ENCODE results near the gene SNCA.

The SNCA gene

DNA sequence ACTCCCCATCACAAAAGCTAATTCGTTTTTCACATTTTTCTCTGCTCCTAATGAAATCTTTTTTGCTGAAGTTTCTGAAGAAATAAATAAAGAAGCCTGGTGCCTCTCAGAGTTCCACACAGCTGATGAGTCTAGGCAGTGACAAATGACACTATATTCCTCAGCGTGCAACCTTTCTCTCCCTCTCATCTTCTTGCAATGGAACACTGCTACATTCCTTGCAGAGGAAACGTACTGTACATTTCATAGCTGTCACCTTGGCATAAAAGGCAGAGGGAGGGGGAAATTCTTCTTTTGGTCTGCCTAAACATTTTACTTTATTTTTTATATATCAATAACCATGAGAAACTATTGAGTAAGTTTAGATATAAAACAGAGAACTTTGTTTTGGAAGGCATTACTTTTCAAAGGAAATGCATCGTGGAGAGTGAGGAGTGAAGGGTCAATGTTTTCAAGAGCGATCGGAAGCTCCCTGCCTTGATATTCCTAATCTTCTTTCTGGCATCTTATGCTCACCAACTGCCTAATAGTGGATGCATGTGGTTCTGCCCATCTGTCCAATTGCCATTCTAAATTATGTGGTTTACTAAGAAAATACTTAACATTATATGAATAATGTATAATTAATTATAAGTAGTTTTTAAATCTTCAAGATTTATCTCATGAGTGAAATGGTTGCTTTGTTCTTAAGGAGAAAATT lies 29.4 kb downstream of the SNCA start:
- Histone ChIP-seq H3K4me2 (ENCODE audit: low read length) (no peak overlapping the region), H4K20me1 (ENCODE audit: control insufficient read depth, insufficient read depth, low read depth, low read length) (no peaks in the 10 kb centered on the region), H3K27ac (ENCODE audit: low read depth, low read length) (no peak overlapping the region), H3K4me1 (ENCODE audit: control insufficient read depth, low read length) (no peaks in the 10 kb centered on the region), H3K9me2 (replicated peaks; ENCODE audit: control insufficient read depth, low read length) (no peaks in the 10 kb centered on the region), H3K4me3 (ENCODE audit: low read length) (no peak overlapping the region), H3F3A (ENCODE audit: control insufficient read depth, insufficient read depth) (no peaks in the 10 kb centered on the region), H3K9me3 (ENCODE audit: control insufficient read depth, insufficient read depth, low read length) (no peaks in the 10 kb centered on the region), H3K27me3 (ENCODE audit: control insufficient read depth, low read length) (no peaks in the 10 kb centered on the region), H3K36me3 (ENCODE audit: control insufficient read depth, low read length) (no peaks in the 10 kb centered on the region), H3K79me2 (ENCODE audit: control insufficient read depth, low read length) (no peaks in the 10 kb centered on the region)
- TF ChIP-seq EZH2phosphoT487 (IDR thresholded peaks at IDR 0.05; ENCODE audit: borderline replicate concordance, low read length) = no peak

DNA sequence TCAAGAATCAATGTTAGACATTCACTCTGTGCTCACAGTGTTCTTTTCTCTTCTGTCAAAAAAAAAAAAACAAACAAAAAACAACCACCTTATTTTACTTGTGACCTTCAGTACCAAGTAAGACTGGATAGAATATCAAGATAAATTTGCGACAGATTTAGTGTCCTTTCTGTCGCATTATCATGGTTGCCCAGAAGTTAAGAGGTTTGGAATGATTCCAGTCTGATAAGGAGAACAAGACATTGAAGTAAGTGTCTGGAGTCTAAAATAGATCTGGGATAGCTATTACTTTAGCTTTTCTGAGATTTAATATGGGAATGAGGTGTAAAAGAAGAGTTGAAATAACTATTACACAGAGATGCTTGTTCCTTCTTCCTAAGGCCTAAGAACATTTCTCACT lies 31.7 kb downstream of the SNCA start:
- Histone ChIP-seq H3K27me3 (ENCODE audit: control insufficient read depth, low read length) (no peaks in the 10 kb centered on the region), H3K9me3 (ENCODE audit: control insufficient read depth, insufficient read depth, low read length) (no peaks in the 10 kb centered on the region), H3F3A (ENCODE audit: control insufficient read depth, insufficient read depth) (no peaks in the 10 kb centered on the region), H4K20me1 (ENCODE audit: control insufficient read depth, insufficient read depth, low read depth, low read length) (no peaks in the 10 kb centered on the region), H3K4me2 (ENCODE audit: low read length) (no peak overlapping the region), H3K9me2 (replicated peaks; ENCODE audit: control insufficient read depth, low read length) (no peaks in the 10 kb centered on the region), H3K27ac (ENCODE audit: low read depth, low read length) (no peak overlapping the region), H3K79me2 (ENCODE audit: control insufficient read depth, low read length) (no peaks in the 10 kb centered on the region), H3K36me3 (ENCODE audit: control insufficient read depth, low read length) (no peaks in the 10 kb centered on the region), H3K4me3 (ENCODE audit: low read length) (no peak overlapping the region), H3K4me1 (ENCODE audit: control insufficient read depth, low read length) (no peaks in the 10 kb centered on the region)
- TF ChIP-seq, protein P1, sequence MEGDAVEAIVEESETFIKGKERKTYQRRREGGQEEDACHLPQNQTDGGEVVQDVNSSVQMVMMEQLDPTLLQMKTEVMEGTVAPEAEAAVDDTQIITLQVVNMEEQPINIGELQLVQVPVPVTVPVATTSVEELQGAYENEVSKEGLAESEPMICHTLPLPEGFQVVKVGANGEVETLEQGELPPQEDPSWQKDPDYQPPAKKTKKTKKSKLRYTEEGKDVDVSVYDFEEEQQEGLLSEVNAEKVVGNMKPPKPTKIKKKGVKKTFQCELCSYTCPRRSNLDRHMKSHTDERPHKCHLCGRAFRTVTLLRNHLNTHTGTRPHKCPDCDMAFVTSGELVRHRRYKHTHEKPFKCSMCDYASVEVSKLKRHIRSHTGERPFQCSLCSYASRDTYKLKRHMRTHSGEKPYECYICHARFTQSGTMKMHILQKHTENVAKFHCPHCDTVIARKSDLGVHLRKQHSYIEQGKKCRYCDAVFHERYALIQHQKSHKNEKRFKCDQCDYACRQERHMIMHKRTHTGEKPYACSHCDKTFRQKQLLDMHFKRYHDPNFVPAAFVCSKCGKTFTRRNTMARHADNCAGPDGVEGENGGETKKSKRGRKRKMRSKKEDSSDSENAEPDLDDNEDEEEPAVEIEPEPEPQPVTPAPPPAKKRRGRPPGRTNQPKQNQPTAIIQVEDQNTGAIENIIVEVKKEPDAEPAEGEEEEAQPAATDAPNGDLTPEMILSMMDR (IDR thresholded peaks at IDR 0.05; ENCODE audit: low read depth, low read length, poor library complexity, severe bottlenecking) = no peak
- no peak for TF ChIP-seq EZH2phosphoT487 (IDR thresholded peaks at IDR 0.05; ENCODE audit: borderline replicate concordance, low read length)

DNA sequence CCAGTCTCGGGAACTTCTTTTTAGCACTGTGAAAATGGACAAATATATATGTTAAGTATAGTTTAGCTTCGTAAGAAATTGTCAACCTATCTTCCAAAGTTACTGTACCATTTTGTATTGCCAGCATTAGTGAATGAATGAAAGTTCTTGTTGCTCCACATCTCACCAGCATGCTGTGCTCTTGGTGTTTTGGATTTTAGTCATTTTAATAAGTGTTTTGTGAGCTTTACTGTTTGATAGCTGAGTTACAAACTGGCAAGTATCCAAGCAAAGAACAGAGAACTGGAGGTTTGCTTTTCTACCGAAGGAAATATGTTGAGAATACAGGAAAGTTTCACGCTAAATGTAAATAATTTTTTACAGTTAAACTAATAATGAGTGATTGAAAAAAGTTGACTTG lies 33.0 kb downstream of the SNCA start:
- Histone ChIP-seq H3K27ac (ENCODE audit: low read depth, low read length) (no peak overlapping the region), H3K4me1 (ENCODE audit: control insufficient read depth, low read length) (no peaks in the 10 kb centered on the region)

DNA sequence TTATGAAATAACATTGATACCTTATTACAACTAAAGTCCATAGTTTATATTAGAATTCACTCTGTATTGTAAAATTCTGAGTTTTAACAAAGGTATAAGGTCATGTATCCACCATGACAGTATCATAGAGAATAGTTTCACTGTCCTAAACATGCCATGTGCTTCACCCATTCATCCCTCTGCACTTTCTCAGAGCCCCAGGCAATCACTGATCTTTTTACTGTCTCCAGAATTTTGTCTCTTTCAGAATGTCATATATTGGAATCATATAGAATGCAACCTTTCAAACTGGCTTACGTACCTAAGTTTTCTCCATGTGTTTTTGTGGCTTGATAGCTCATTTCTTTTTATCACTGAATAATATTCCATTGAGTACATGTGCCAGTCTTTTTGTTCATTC lies 33.9 kb downstream of the SNCA start:
- Histone ChIP-seq H3K9me2 (replicated peaks; ENCODE audit: control insufficient read depth, low read length) (no peaks in the 10 kb centered on the region), H3K27me3 (ENCODE audit: control insufficient read depth, low read length) (no peaks in the 10 kb centered on the region), H3K9me3 (ENCODE audit: control insufficient read depth, insufficient read depth, low read length) (no peaks in the 10 kb centered on the region), H3K79me2 (ENCODE audit: control insufficient read depth, low read length) (no peaks in the 10 kb centered on the region), H3K4me3 (ENCODE audit: low read length) (no peak overlapping the region), H3K27ac (ENCODE audit: low read depth, low read length) (no peak overlapping the region), H3K4me1 (ENCODE audit: control insufficient read depth, low read length) (no peaks in the 10 kb centered on the region), H4K20me1 (ENCODE audit: control insufficient read depth, insufficient read depth, low read depth, low read length) (no peaks in the 10 kb centered on the region), H3F3A (ENCODE audit: control insufficient read depth, insufficient read depth) (no peaks in the 10 kb centered on the region), H3K36me3 (ENCODE audit: control insufficient read depth, low read length) (no peaks in the 10 kb centered on the region), H3K4me2 (ENCODE audit: low read length) (no peak overlapping the region)
- TF ChIP-seq EZH2phosphoT487 (IDR thresholded peaks at IDR 0.05; ENCODE audit: borderline replicate concordance, low read length) = no peak
- TF ChIP-seq, protein P1 (IDR thresholded peaks at IDR 0.05; ENCODE audit: low read depth, low read length, poor library complexity, severe bottlenecking) = no peak

More for the DNA sequence above, 33.0 kb downstream of the SNCA start:
- no peaks in the 10 kb centered on the region for H3K79me2 ChIP-seq (ENCODE audit: control insufficient read depth, low read length)
- TF ChIP-seq, protein P1 (IDR thresholded peaks at IDR 0.05; ENCODE audit: low read depth, low read length, poor library complexity, severe bottlenecking) = no peak
- no peak for TF ChIP-seq EZH2phosphoT487 (IDR thresholded peaks at IDR 0.05; ENCODE audit: borderline replicate concordance, low read length)
- no peaks in the 10 kb centered on the region for H3K36me3 ChIP-seq (ENCODE audit: control insufficient read depth, low read length)
- H3K4me3 ChIP-seq (ENCODE audit: low read length) = no peak overlapping the region
- H3K9me3 ChIP-seq (ENCODE audit: control insufficient read depth, insufficient read depth, low read length) = no peaks in the 10 kb centered on the region
- H3F3A ChIP-seq (ENCODE audit: control insufficient read depth, insufficient read depth) = no peaks in the 10 kb centered on the region
- no peak overlapping the region for H3K4me2 ChIP-seq (ENCODE audit: low read length)
- H4K20me1 ChIP-seq (ENCODE audit: control insufficient read depth, insufficient read depth, low read depth, low read length) = no peaks in the 10 kb centered on the region
- H3K9me2 ChIP-seq (replicated peaks; ENCODE audit: control insufficient read depth, low read length) = no peaks in the 10 kb centered on the region
- no peaks in the 10 kb centered on the region for H3K27me3 ChIP-seq (ENCODE audit: control insufficient read depth, low read length)
